Activated T-cell treated with anti-CD3 and anti-CD28 coated beads, Interleukin-2, amount 50 U/mL, for 24 hours (primary cell): Measurements from ENCODE around the gene VWA8.
"Not testable (repeated sequence)": the region's sequence is repeated elsewhere in the genome, so short reads cannot be mapped to it uniquely, and the experiment has no call there.

Source experiments
- DNase-seq: peaks from one replicate; pipeline ENCODE4 v3.0.0-alpha.2; 2020
- H3K27ac Mint-ChIP-seq: 2 replicates; pipeline ENCODE4 v1.8.0; 2020; ENCODE audit warnings: mild to moderate bottlenecking, mixed read lengths
- H3K27me3 Mint-ChIP-seq: 2 replicates; pipeline ENCODE4 v1.8.0; 2020; ENCODE audit warnings: mixed read lengths
- H3K36me3 Mint-ChIP-seq: 2 replicates; pipeline ENCODE4 v1.8.0; 2020; ENCODE audit warnings: low read depth, mixed read lengths
- H3K4me1 Mint-ChIP-seq: 2 replicates; pipeline ENCODE4 v1.8.0; 2020; ENCODE audit warnings: low read depth, mixed read lengths
- H3K4me3 Mint-ChIP-seq: 2 replicates; pipeline ENCODE4 v1.8.0; 2020; ENCODE audit warnings: mild to moderate bottlenecking, moderate library complexity, mixed read lengths
- H3K9me3 Mint-ChIP-seq: 2 replicates; pipeline ENCODE4 v1.8.0; 2020; ENCODE audit warnings: mixed read lengths

Gene VWA8

DNA sequence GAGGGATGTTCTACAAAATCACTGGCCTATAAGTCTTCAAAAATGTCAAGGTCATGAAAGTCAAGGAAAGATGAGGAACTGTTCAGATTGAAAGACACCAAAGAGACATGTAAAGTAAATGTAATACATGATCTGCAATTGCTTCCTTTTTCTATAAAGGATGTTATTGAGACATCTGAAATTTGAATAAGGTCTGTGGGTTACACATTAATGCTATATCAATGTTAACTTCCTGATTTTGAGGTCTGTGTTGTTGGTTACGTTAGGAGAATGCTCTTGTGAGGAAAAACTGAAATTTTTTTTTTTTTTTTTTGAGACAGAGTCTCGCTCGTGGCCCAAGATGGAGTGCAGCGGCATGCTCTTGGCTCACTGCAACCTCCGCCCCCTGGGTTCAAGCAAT lies 306.1 kb downstream of the VWA8 start:
- no peaks in the 10 kb centered on the region for H3K9me3 Mint-ChIP-seq
- H3K27ac Mint-ChIP-seq = no peak overlapping the region
- no peak overlapping the region for H3K4me3 Mint-ChIP-seq
- no peak for DNase-seq
- H3K36me3 Mint-ChIP-seq = no peaks in the 10 kb centered on the region
- H3K27me3 Mint-ChIP-seq = no peaks in the 10 kb centered on the region
- peaks cover 26% of the 10 kb centered on the region for H3K4me1 Mint-ChIP-seq

- Mint-ChIP-seq H3K9me3 (no peaks in the 10 kb centered on the region), H3K27ac (no peak overlapping the region), H3K27me3 (no peaks in the 10 kb centered on the region), H3K4me1 (peaks cover 26% of the 10 kb centered on the region), H3K36me3 (no peaks in the 10 kb centered on the region), H3K4me3 (no peak overlapping the region)
- DNase-seq = no peak
Observed at GRCh38 chr13:41652735-41653361, 308.1 kb downstream of the VWA8 start.

DNA sequence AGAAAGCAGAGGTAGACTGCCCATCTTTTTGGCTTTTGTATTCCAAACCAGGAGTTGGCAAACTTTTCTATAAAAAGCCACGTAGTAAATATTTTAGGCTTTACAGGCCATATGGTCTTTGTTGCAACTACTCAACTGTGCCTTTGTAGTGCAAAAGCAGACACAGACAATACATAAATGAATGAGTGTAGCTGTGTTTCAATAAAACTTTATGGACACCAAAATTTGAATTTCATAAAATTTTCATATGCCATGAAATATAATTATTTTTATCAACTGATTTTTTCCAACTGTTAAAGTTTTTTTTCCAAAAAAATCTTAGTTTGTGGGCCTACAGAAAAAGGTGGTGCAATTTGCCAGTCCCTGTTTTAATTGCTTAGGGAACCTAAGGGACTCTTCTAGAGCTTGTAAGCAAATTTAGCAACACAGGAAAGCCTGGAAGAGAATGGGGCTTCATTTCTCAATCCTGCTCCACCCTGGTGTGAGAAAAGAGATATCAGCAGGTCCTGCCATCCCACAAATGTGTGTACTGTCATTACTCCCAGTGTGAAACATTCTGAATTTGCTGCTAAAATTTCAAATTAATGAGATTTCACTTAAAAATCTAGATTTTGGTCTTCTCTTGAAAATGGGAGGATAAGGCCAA lies 309.4 kb downstream of the VWA8 start:
- H3K9me3 Mint-ChIP-seq = no peaks in the 10 kb centered on the region
- no peak overlapping the region for H3K4me3 Mint-ChIP-seq
- H3K4me1 Mint-ChIP-seq = peaks cover 20% of the 10 kb centered on the region
- H3K36me3 Mint-ChIP-seq = peaks cover 2% of the 10 kb centered on the region
- H3K27me3 Mint-ChIP-seq = no peaks in the 10 kb centered on the region
- no peak overlapping the region for H3K27ac Mint-ChIP-seq
- DNase-seq = no peak

DNA sequence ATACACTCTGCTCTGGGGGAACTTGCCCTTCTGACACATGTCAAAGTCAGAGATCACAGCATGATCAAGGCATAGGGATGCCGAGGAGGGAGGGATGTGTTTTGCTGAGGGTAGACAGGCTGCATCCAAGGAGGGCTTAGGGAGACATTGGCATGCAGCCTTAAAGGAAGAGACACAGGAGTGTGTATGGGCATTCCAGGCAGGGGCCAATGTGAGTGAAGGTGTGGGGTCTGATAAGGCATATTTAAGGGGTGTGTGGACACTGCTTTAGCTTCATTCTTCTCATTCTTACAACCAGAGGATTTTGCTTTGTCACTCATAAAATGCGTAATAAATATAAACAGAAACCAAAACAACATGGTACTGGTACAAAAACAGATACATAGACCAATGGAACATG lies 310.2 kb downstream of the VWA8 start:
- H3K36me3 Mint-ChIP-seq = peaks cover 4% of the 10 kb centered on the region

GRCh38 chr13:41649659-41650058 lies 311.2 kb downstream of the VWA8 start:
- peaks cover 7% of the 10 kb centered on the region for H3K36me3 Mint-ChIP-seq
- no peaks in the 10 kb centered on the region for H3K27me3 Mint-ChIP-seq
- no peak for DNase-seq
- no peak overlapping the region for H3K4me3 Mint-ChIP-seq
- peaks cover 7% of the 10 kb centered on the region for H3K4me1 Mint-ChIP-seq
- no peak overlapping the region for H3K27ac Mint-ChIP-seq
- no peaks in the 10 kb centered on the region for H3K9me3 Mint-ChIP-seq

More for the DNA sequence above, 310.2 kb downstream of the VWA8 start:
- no peaks in the 10 kb centered on the region for H3K9me3 Mint-ChIP-seq
- no peaks in the 10 kb centered on the region for H3K27me3 Mint-ChIP-seq
- H3K27ac Mint-ChIP-seq = no peak overlapping the region
- no peak overlapping the region for H3K4me3 Mint-ChIP-seq
- DNase-seq = no peak
- H3K4me1 Mint-ChIP-seq = peaks cover 12% of the 10 kb centered on the region

DNA sequence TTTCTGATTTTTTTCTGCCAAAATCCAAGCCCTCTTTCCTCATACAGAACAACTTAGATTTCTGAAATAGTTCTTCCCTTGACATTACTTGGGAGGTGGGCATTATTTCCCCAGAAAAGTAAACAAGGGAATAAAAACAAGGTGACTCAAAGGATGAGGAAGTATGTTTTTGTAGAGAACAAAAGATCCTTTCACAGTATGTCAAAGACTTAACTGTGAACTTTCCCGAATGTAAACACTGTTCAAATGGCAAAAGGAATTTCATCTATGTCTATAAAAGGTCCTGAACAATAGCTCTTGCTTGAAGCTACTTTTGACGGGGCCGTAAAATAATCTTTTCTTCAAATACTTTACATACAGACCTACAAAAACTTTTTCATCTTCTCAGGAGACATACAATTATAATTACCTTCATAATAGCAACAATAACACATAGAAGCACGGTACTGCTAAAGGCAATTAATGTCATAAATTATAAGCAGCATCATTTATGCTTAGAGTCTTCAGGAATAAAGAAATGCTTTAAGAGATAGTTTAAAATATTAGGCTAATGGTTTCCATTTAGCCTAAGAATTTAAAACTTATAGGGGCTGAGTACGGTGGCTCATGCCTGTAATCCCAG lies 312.5 kb downstream of the VWA8 start:
- Mint-ChIP-seq H3K9me3 (no peaks in the 10 kb centered on the region), H3K4me3 (no peak overlapping the region), H3K27me3 (no peaks in the 10 kb centered on the region), H3K27ac (no peak overlapping the region), H3K4me1 (peaks cover 4% of the 10 kb centered on the region), H3K36me3 (peaks cover 7% of the 10 kb centered on the region)
- no peak for DNase-seq

- H3K4me1 Mint-ChIP-seq, H3K4me3 Mint-ChIP-seq, DNase-seq, H3K27me3 Mint-ChIP-seq, H3K27ac Mint-ChIP-seq, H3K9me3 Mint-ChIP-seq, H3K36me3 Mint-ChIP-seq: not testable (repeated sequence)
Observed at GRCh38 chr13:41647699-41648313, 313.1 kb downstream of the VWA8 start.

- H3K27ac Mint-ChIP-seq = no peak overlapping the region
- DNase-seq = no peak
- H3K9me3 Mint-ChIP-seq = no peaks in the 10 kb centered on the region
- H3K27me3 Mint-ChIP-seq = no peaks in the 10 kb centered on the region
- no peak overlapping the region for H3K4me3 Mint-ChIP-seq
- no peaks in the 10 kb centered on the region for H3K4me1 Mint-ChIP-seq
- H3K36me3 Mint-ChIP-seq = peaks cover 7% of the 10 kb centered on the region
Observed at GRCh38 chr13:41645331-41645730, 315.6 kb downstream of the VWA8 start.

- Mint-ChIP-seq H3K9me3 (no peaks in the 10 kb centered on the region), H3K27me3 (no peaks in the 10 kb centered on the region), H3K4me3 (no peak overlapping the region), H3K36me3 (peaks cover 7% of the 10 kb centered on the region), H3K4me1 (no peaks in the 10 kb centered on the region), H3K27ac (no peak overlapping the region)
- DNase-seq = no peak
Observed at GRCh38 chr13:41644742-41645141, 316.2 kb downstream of the VWA8 start.

DNA sequence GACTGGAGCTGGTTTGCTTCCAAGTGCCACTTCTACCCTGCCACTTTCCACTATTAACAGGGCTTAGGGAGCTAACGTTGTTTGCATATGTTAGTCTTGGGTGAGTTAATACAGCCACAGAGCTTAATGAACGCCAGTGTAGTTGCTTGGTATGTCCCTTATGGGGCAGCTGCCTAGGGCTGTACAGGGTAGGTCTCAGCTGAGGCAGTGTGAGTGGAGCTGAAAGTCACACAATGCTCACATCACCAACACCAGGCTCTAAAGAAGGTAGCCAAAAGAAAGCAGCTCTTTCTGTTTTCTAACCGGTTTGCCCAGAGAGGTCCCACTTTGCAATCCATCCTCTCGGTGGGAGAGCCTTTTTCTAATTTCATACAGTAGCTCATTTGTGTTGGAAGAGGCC lies 317.4 kb downstream of the VWA8 start:
- DNase-seq = no peak
- H3K4me3 Mint-ChIP-seq = no peak overlapping the region
- no peaks in the 10 kb centered on the region for H3K9me3 Mint-ChIP-seq
- H3K27ac Mint-ChIP-seq = no peak overlapping the region
- no peaks in the 10 kb centered on the region for H3K4me1 Mint-ChIP-seq
- no peaks in the 10 kb centered on the region for H3K27me3 Mint-ChIP-seq
- peaks cover 14% of the 10 kb centered on the region for H3K36me3 Mint-ChIP-seq

DNA sequence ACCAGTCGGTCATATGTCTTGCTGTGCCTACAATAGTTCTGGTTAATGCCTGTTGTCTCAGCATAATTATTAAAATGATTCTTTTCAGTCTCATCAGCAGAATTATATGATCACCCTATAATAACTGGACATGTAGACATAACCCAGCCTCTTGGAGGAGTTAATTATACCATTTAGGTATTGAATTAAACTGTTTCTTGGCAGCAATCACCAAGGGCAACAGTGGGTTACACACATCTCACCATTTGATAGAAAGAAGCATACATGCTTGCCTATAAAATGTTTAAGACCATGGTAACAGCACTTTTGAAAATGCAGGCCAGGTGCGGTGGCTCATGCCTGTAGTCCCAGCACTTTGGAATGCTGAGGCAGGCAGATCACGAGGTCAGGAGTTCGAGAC lies 318.9 kb downstream of the VWA8 start:
- H3K27ac Mint-ChIP-seq = no peak overlapping the region
- no peaks in the 10 kb centered on the region for H3K27me3 Mint-ChIP-seq
- no peak overlapping the region for H3K4me3 Mint-ChIP-seq
- no peaks in the 10 kb centered on the region for H3K4me1 Mint-ChIP-seq
- peaks cover 21% of the 10 kb centered on the region for H3K36me3 Mint-ChIP-seq
- no peaks in the 10 kb centered on the region for H3K9me3 Mint-ChIP-seq
- no peak for DNase-seq

- no peaks in the 10 kb centered on the region for H3K27me3 Mint-ChIP-seq
- no peaks in the 10 kb centered on the region for H3K4me1 Mint-ChIP-seq
- DNase-seq = no peak
- H3K9me3 Mint-ChIP-seq = no peaks in the 10 kb centered on the region
- peaks cover 19% of the 10 kb centered on the region for H3K36me3 Mint-ChIP-seq
- no peak overlapping the region for H3K4me3 Mint-ChIP-seq
- H3K27ac Mint-ChIP-seq = no peak overlapping the region
Observed at GRCh38 chr13:41641429-41641828, 319.5 kb downstream of the VWA8 start.

- H3K9me3 Mint-ChIP-seq = no peaks in the 10 kb centered on the region
- H3K4me3 Mint-ChIP-seq = no peak overlapping the region
- H3K36me3 Mint-ChIP-seq = peaks cover 14% of the 10 kb centered on the region
- H3K27ac Mint-ChIP-seq = no peak overlapping the region
- H3K27me3 Mint-ChIP-seq = no peaks in the 10 kb centered on the region
- no peak for DNase-seq
- no peaks in the 10 kb centered on the region for H3K4me1 Mint-ChIP-seq
Observed at GRCh38 chr13:41639955-41640780, 320.7 kb downstream of the VWA8 start.

GRCh38 chr13:41639237-41639904 lies 321.5 kb downstream of the VWA8 start:
- H3K27ac Mint-ChIP-seq = no peak overlapping the region
- peaks cover 14% of the 10 kb centered on the region for H3K36me3 Mint-ChIP-seq
- H3K9me3 Mint-ChIP-seq = no peaks in the 10 kb centered on the region
- H3K4me1 Mint-ChIP-seq = no peaks in the 10 kb centered on the region
- no peaks in the 10 kb centered on the region for H3K27me3 Mint-ChIP-seq
- no peak for DNase-seq
- H3K4me3 Mint-ChIP-seq = no peak overlapping the region
